Body of pancreas (tissue), 4 donors: ENCODE data around the gene MST1. TPM values are rescaled to one million over a fixed set of nuclear protein-coding genes. Genes with fewer than 3 reads are reported as not detected.

Experiments used
- ATAC-seq: fragments of 150-250 bp; one replicate; pipeline ENCODE4 v1.9.1; 2016
- DNase-seq, 4 donors: peaks; one replicate each; pipeline ENCODE4 v3.0.0-alpha.2; 2019
- H3K27ac ChIP-seq, 4 donors: fragments of 200-600 bp; sonication (generic); 1 replicate in 3 of 4; 2 replicates in 1 of 4; pipeline versions ENCODE4 v1.5.1 to v1.6.1; 2016 to 2019; ENCODE audit warnings: mild to moderate bottlenecking in 1 of 4, mixed read lengths in 1 of 4, moderate library complexity in 1 of 4
- H3K27me3 ChIP-seq, 2 donors: fragments of 200-600 bp; sonication (generic); one replicate each; pipeline ENCODE4 v1.6.0; 2016; ENCODE audit warnings: mild to moderate bottlenecking in 1 of 2
- H3K36me3 ChIP-seq, 2 donors: fragments of 200-600 bp; sonication (generic); replicated peaks in 1 of 2; 2 replicates each; pipeline ENCODE4 v1.5.1; 2016; ENCODE audit warnings: low read depth in 2 of 2; ENCODE audit not compliant: insufficient read depth in 1 of 2
- H3K4me1 ChIP-seq: fragments of 200-600 bp; sonication (generic); one replicate; pipeline ENCODE4 v1.6.0; 2016
- H3K4me3 ChIP-seq, 2 donors: fragments of 200-600 bp; sonication (generic); 1 replicate in 1 of 2; 2 replicates in 1 of 2; pipeline ENCODE4 v1.5.1; 2016 to 2019
- H3K9me3 ChIP-seq, 3 donors: fragments of 200-600 bp; sonication (generic); 1 replicate in 2 of 3; 2 replicates in 1 of 3; pipeline ENCODE4 v1.5.1; 2016
- CTCF ChIP-seq, 7 experiments: fragments of 450-650 bp in 4 of 7; fragments of 200-600 bp in 3 of 7; sonication (generic) in 3 of 7; IDR thresholded peaks; one replicate each; pipeline ENCODE4 v1.5.1; 2016 to 2019; ENCODE audit warnings: antibody characterized with exemption in 7 of 7
- POLR2A ChIP-seq, 3 donors: fragments of 450-650 bp; IDR thresholded peaks; one replicate each; pipeline ENCODE4 v1.6.1; 2016; ENCODE audit warnings: antibody characterized with exemption in 3 of 3, mild to moderate bottlenecking in 2 of 3
- WGBS, 2 donors: methylation state at CpG; one replicate each; pipeline ENCODE4 v1.1.5; 2017; 5-methylcytosine and 5-hydroxymethylcytosine counted together
- intact Hi-C: fragments of 100-400 bp; cut with DNase I; formaldehyde crosslinking; loops from one replicate; pipeline ENCODE4 v1.15.1; 2023
- total RNA-seq, 2 donors: library from RNA; depleted of rRNA; stranded (reverse); fragments of >200 nt; gene quantifications; one replicate each; pipeline ENCODE4 v1.1.0, GENCODE V29; 2016

The MST1 gene
- total RNA-seq, 2 donors from 2014 or later: 16.9 to 80.4 TPM

- H3K36me3 ChIP-seq: no peaks in the 10 kb centered on the region
- intact Hi-C loops: no loop called here
- TF ChIP-seq POLR2A (IDR thresholded peaks at IDR 0.05) (no peak), CTCF (IDR thresholded peaks at IDR 0.05) (no peak)
- ATAC-seq (no peak), DNase-seq (no peak)
- peaks cover 5% of the 10 kb centered on the region for H3K4me1 ChIP-seq
- no peaks in the 10 kb centered on the region for H3K27me3 ChIP-seq
- H3K4me3 ChIP-seq: no peak overlapping the region
- H3K27ac ChIP-seq: no peak overlapping the region
- WGBS, 2 donors: 88% methylated on average over 5 to 9 of the region's 9 CpGs
- no peaks in the 10 kb centered on the region for H3K9me3 ChIP-seq
Measured at GRCh38 chr3:49642708-49643145, 46.5 kb downstream of the MST1 start.

GRCh38 chr3:49641921-49642707, 47.2 kb downstream of the MST1 start:
- intact Hi-C loops: no loop called here
- H3K27me3 ChIP-seq: no peaks in the 10 kb centered on the region
- no peaks in the 10 kb centered on the region for H3K9me3 ChIP-seq
- DNase-seq (no peak), ATAC-seq (no peak)
- no peaks in the 10 kb centered on the region for H3K4me1 ChIP-seq
- no peaks in the 10 kb centered on the region for H3K36me3 ChIP-seq
- WGBS, 2 donors: 95 to 96% methylated on average over 3 to 14 of the region's 14 CpGs
- no peak overlapping the region for H3K27ac ChIP-seq
- no peak overlapping the region for H3K4me3 ChIP-seq
- TF ChIP-seq CTCF (IDR thresholded peaks at IDR 0.05) (no peak), POLR2A (IDR thresholded peaks at IDR 0.05) (no peak)

- Histone ChIP-seq H3K9me3 (no peaks in the 10 kb centered on the region), H3K27me3 (no peaks in the 10 kb centered on the region), H3K4me3 (no peak overlapping the region), H3K4me1 (no peaks in the 10 kb centered on the region), H3K36me3 (no peaks in the 10 kb centered on the region), H3K27ac (no peak overlapping the region)
- 65 to 66% methylated on average over 7 of the region's 7 CpGs for WGBS, 2 donors
- intact Hi-C loops: no loop called here
- ATAC-seq: no peak
- TF ChIP-seq POLR2A (IDR thresholded peaks at IDR 0.05) (no peak), CTCF (IDR thresholded peaks at IDR 0.05) (no peak)
- no peak for DNase-seq
Measured at GRCh38 chr3:49641292-49641691, 48.0 kb downstream of the MST1 start.

GRCh38 chr3:49639551-49639950, 49.7 kb downstream of the MST1 start:
- Histone ChIP-seq H3K27me3 (no peaks in the 10 kb centered on the region), H3K27ac (no peak overlapping the region), H3K9me3 (no peaks in the 10 kb centered on the region), H3K36me3 (no peaks in the 10 kb centered on the region), H3K4me3 (no peak overlapping the region), H3K4me1 (no peaks in the 10 kb centered on the region)
- DNase-seq: no peak
- no peak for ATAC-seq
- TF ChIP-seq CTCF (IDR thresholded peaks at IDR 0.05) (no peak), POLR2A (IDR thresholded peaks at IDR 0.05) (no peak)
- WGBS, 2 donors: 67 to 85% methylated on average over 1 to 2 of the region's 2 CpGs
- intact Hi-C loops: no loop called here

GRCh38 chr3:49638445-49638844, 50.8 kb downstream of the MST1 start:
- intact Hi-C loops: no loop called here
- 60 to 68% methylated on average over 8 of the region's 8 CpGs for WGBS, 2 donors

More at GRCh38 chr3:49638445-49638844, 50.8 kb downstream of the MST1 start:
- Histone ChIP-seq H3K4me1 (no peaks in the 10 kb centered on the region), H3K27ac (no peak overlapping the region), H3K27me3 (no peaks in the 10 kb centered on the region), H3K9me3 (no peaks in the 10 kb centered on the region), H3K4me3 (no peak overlapping the region), H3K36me3 (no peaks in the 10 kb centered on the region)
- DNase-seq: no peak
- no peak for TF ChIP-seq CTCF (IDR thresholded peaks at IDR 0.05)
- TF ChIP-seq POLR2A (IDR thresholded peaks at IDR 0.05): no peak
- ATAC-seq: no peak
